ENCODE data around the gene ADAM12.

- no peak for TF ChIP-seq CTCF (IDR thresholded peaks at IDR 0.05)
- TF ChIP-seq POLR2A (IDR thresholded peaks at IDR 0.05), result no peak
Observed at GRCh38 chr10:126128581-126128980, 259.7 kb downstream of the ADAM12 start.

All from uterus (tissue), 2 donors.